ENCODE data around the gene MCC.

- TF ChIP-seq RFX5 (IDR thresholded peaks at IDR 0.05): no peak
- TF ChIP-seq CTCF (IDR thresholded peaks at IDR 0.05): no peak
- TF ChIP-seq CEBPB (IDR thresholded peaks at IDR 0.05): no peak
- no peak for TF ChIP-seq JUN (IDR thresholded peaks at IDR 0.05)
- TF ChIP-seq POLR2A (IDR thresholded peaks at IDR 0.05; ENCODE audit: low read length): no peak
- no peak for TF ChIP-seq ELK1 (IDR thresholded peaks at IDR 0.05; ENCODE audit: low read depth, low read length)
- no peak for TF ChIP-seq HES2 (IDR thresholded peaks at IDR 0.05)
Observed at GRCh38 chr5:113102121-113102531, 386.1 kb downstream of the MCC start.

All from A549 (cell line).